Left lobe of liver (tissue), 2 donors: Measurements from ENCODE around the gene PTGDS. TPM values are rescaled to one million over a fixed set of nuclear protein-coding genes. Genes with fewer than 3 reads are reported as not detected.
A peak's percentile ranks its signal among the peaks of the same experiment; 100 is the strongest.

ENCODE experiments used
- ATAC-seq: fragments of 200-7000 bp; cut with Tn5 transposase; one replicate; pipeline ENCODE4 v1.9.1; 2020; ENCODE audit warnings: mild to moderate bottlenecking, moderate library complexity
- DNase-seq: peaks from one replicate; pipeline ENCODE4 v3.0.0-alpha.2; 2020; ENCODE audit warnings: low spot score
- total RNA-seq: library from RNA; stranded (reverse); gene quantifications from one replicate; pipeline ENCODE4 v1.2.1, GENCODE V29; 2021
- donor health status: DM: no; HTN: no; CAD: no; lungs with moderate emphysema.
- donor health status: DM: no; HTN: yes; CAD: no.

PTGDS gene
- total RNA-seq, 1 donor from 2014 or later = 5.2 TPM

- DNase-seq = no peak
- no peak for ATAC-seq
These were observed 5.0 kb upstream of the PTGDS start for GRCh38 chr9:136972335-136972734.

GRCh38 chr9:136972743-136973142, 4.6 kb upstream of the PTGDS start:
- DNase-seq (no peak), ATAC-seq (no peak)

GRCh38 chr9:136973618-136974617, 3.4 kb upstream of the PTGDS start:
- no peak for DNase-seq
- no peak for ATAC-seq

GRCh38 chr9:136974817-136975535, 2.3 kb upstream of the PTGDS start:
- DNase-seq (no peak), ATAC-seq (no peak)

- ATAC-seq (no peak), DNase-seq (no peak)
These were observed 1.7 kb upstream of the PTGDS start for GRCh38 chr9:136975644-136976043.

- ATAC-seq = no peak
- no peak for DNase-seq
These were observed 357 bp downstream of the PTGDS start for GRCh38 chr9:136977649-136978072.

GRCh38 chr9:136978073-136978864, 965 bp downstream of the PTGDS start:
- DNase-seq = no peak
- ATAC-seq = peak; percentile 56

- DNase-seq = no peak
These were observed 1.7 kb downstream of the PTGDS start for GRCh38 chr9:136978865-136979544.

GRCh38 chr9:136979769-136980587, 2.7 kb downstream of the PTGDS start:
- no peak for ATAC-seq
- no peak for DNase-seq

More at GRCh38 chr9:136978865-136979544, 1.7 kb downstream of the PTGDS start:
- ATAC-seq = no peak

- ATAC-seq (no peak), DNase-seq (no peak)
These were observed 3.6 kb downstream of the PTGDS start for GRCh38 chr9:136980669-136981478.

GRCh38 chr9:136981588-136982231, 4.4 kb downstream of the PTGDS start:
- ATAC-seq (peak; percentile 21), DNase-seq (no peak)

GRCh38 chr9:136982232-136983051, 5.1 kb downstream of the PTGDS start, which contains the start of gene LCNL1:
Gene LCNL1, plus strand, starts transcription at chr9:136982993. Its CDS starts 594 bp downstream, at chr9:136983587.
- ATAC-seq (no peak), DNase-seq (no peak)

- DNase-seq = no peak
These were observed 5.9 kb downstream of the PTGDS start for GRCh38 chr9:136983167-136983566.

GRCh38 chr9:136983656-136984314, 6.5 kb downstream of the PTGDS start:
- DNase-seq (no peak), ATAC-seq (no peak)

More at GRCh38 chr9:136983167-136983566, 5.9 kb downstream of the PTGDS start:
- ATAC-seq = no peak

GRCh38 chr9:136984464-136985026, 7.2 kb downstream of the PTGDS start:
- ATAC-seq = no peak
- no peak for DNase-seq

- DNase-seq (no peak), ATAC-seq (peak; percentile 18)
These were observed 7.8 kb downstream of the PTGDS start for GRCh38 chr9:136985027-136985602.
